Measurements from ENCODE around the gene CLEC20A.

GRCh38 chr1:178533121-178533946, 36.6 kb upstream of the CLEC20A start:
- TF ChIP-seq SUZ12 (IDR thresholded peaks at IDR 0.05; ENCODE audit: extremely low read depth, insufficient read depth, insufficient read length) (no peak), YY1 (IDR thresholded peaks at IDR 0.05; ENCODE audit: insufficient read depth, insufficient read length) (no peak), ZNF274 (IDR thresholded peaks at IDR 0.05; ENCODE audit: low read depth, low read length) (no peak)

Measured in NT2/D1 (cell line).